Heart left ventricle (tissue), 13 donors: ENCODE data around the gene TGFBRAP1.

Experiments used
- CTCF ChIP-seq, 12 donors: fragments of 200-600 bp; sonication (generic) in 4 of 12; IDR thresholded peaks; one replicate each; pipeline versions ENCODE4 v1.5.0 to v1.8.0; 2018 to 2022; ENCODE audit warnings: antibody characterized with exemption in 12 of 12, mild to moderate bottlenecking in 5 of 12
- POLR2A ChIP-seq, 2 donors: fragments of 450-650 bp; IDR thresholded peaks; one replicate each; pipeline ENCODE4 v1.6.1; 2017; ENCODE audit warnings: antibody characterized with exemption in 2 of 2, mild to moderate bottlenecking in 2 of 2, moderate library complexity in 2 of 2
- donor health status: ischemic (EF 13 %, LVEDD 7.1; RV severe dilation, severe dysfunction).
- donor health status: DM: no; HTN: yes; CAD: no.
- donor health status: DM: no; HTN: no; CAD: no.
- donor health status: ischemic (EF 25% LVEDD 6.9; RV normal size, moderate dysfunction).
- donor health status: ischemic (EF 25% LVEDD 5.7; RV mildly dilated, moderate dysfunction).
- donor health status: ischemic (EF 35%, LVEDD 5.7; RV mildly dilated, moderate dysfunction).
- donor health status: nonischemic (EF 11% LVEDD 7.7; RV severe dilation, severe dysfunction).
- donor health status: DM: yes; HTN: yes; CAD: no.
- donor health status: PGD.
- donor health status: ischemic (EF 29% LVEDD 5.4; RV normal size, mild dysfunction).
- donor health status: nonischemic (EF 23%, LVEDD 6.1; RV moderate dilation, normal function).

DNA sequence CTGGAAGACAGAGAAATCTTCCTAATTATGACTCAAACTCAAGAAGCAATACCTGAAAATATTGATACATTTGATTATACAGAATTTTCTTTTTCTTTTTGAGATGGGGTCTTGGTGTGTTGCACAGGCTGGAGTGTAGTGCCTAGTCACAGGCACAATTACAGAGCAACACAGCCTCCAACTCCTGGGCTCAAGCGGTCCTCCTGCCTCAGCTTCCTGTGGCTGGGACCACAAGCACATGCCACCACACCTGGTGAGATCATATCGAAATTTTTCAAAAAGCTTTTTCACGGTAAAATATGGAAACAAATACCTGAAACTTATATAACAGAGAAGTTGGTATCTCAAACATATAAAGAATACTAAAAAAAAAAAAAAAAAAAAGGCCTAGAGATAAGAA is 27.9 kb downstream of the TGFBRAP1 start:
- TF ChIP-seq POLR2A (IDR thresholded peaks at IDR 0.05) (no peak), CTCF (IDR thresholded peaks at IDR 0.05) (no peak)
